Right lobe of liver (tissue), 4 donors: ENCODE measurements around the gene TOM1L2.

Source experiments
- CTCF ChIP-seq, 4 donors: fragments of 200-600 bp in 3 of 4; fragments of 450-650 bp in 1 of 4; IDR thresholded peaks; one replicate each; pipeline versions ENCODE4 v1.5.1 to v1.8.0; 2016 to 2022; ENCODE audit warnings: antibody characterized with exemption in 4 of 4, mild to moderate bottlenecking in 2 of 4
- POLR2A ChIP-seq: fragments of 450-650 bp; IDR thresholded peaks from one replicate; pipeline ENCODE4 v1.6.1; 2017; ENCODE audit warnings: antibody characterized with exemption, mild to moderate bottlenecking
- donor health status: DM: no; HTN: no; CAD: no.
- donor health status: DM: no; HTN: no; CAD: no.
- donor health status: DM: no; HTN: yes; CAD: no.

GRCh38 chr17:17886726-17887125 lies 85.5 kb downstream of the TOM1L2 start:
- TF ChIP-seq CTCF (IDR thresholded peaks at IDR 0.05) (no peak), POLR2A (no peak)
